Right kidney (tissue), 1 donor: ENCODE results near the gene GPATCH3.
"Not testable (repeated sequence)": the region's sequence is repeated elsewhere in the genome, so short reads cannot be mapped to it uniquely, and the experiment has no call there.

ENCODE experiments used
- DNase-seq: peaks from one replicate; pipeline ENCODE4 v3.0.0-alpha.2; 2016

The GPATCH3 gene

DNA sequence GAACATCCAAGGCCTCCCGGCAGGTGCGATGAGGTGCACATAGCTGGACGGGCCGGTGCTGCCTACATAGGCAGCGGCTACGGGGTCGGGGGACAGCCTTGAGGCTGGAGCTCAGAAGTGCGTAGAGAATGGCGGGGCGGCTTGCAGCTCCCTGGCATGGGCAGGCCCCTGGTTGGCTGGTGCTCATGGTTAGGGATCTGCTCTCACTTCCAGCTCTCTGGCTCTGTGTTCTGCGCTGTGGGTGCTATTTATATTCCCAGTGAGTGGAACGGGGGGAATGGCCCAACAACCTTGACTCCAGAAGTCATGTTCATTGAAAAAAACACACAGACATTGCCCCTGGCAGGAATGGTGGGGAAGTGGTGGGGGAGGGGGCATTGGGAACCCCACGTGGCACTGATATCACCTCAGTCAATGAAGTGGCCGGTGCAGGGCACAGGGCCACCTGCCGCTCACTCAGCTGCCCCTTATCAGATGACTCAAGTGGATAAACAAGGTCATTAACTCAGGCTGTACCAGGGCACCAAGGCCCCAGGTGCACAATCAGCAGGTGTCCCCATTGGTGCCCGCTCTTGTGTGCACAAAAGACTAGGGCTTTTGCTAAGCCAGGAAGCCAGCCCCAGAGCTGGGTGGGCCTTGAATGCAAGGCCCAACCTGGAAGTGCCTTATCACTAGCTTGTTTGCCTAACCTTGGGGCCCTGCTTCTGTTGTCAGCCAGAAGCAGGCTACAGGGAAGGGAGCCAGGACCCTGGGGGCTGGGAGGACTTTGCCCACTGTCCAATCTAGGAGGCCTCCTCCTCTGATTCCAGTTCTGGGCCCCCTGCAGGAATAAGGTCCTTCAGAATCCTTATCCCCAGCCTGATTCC, 13.7 kb upstream of the GPATCH3 start, which contains the start of gene NR0B2:
NR0B2 (minus strand) TSS at position 222 of the 866 bp plus-strand sequence; CDS start at position 187, 35 bp downstream.
- peak; percentile 31 for DNase-seq

GRCh38 chr1:26913389-26913753, 13.1 kb upstream of the GPATCH3 start:
- no peak for DNase-seq

DNA sequence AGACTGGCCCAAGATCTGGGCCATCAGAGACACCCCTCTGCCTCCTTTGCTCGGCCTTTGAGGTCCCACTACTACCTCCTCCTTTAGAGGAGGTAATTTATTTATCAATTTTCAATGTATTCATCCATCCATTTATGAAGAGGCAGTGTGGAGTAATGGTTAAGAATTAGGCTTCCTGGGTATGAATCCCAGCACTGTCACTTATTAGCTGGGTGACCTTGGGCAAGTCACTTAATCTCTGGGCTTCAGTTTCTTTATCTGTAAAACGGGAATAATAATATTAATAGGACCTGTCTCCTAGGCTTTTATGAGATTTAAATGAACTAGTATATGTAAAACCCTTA, 11.9 kb upstream of the GPATCH3 start:
- no peak for DNase-seq

DNA sequence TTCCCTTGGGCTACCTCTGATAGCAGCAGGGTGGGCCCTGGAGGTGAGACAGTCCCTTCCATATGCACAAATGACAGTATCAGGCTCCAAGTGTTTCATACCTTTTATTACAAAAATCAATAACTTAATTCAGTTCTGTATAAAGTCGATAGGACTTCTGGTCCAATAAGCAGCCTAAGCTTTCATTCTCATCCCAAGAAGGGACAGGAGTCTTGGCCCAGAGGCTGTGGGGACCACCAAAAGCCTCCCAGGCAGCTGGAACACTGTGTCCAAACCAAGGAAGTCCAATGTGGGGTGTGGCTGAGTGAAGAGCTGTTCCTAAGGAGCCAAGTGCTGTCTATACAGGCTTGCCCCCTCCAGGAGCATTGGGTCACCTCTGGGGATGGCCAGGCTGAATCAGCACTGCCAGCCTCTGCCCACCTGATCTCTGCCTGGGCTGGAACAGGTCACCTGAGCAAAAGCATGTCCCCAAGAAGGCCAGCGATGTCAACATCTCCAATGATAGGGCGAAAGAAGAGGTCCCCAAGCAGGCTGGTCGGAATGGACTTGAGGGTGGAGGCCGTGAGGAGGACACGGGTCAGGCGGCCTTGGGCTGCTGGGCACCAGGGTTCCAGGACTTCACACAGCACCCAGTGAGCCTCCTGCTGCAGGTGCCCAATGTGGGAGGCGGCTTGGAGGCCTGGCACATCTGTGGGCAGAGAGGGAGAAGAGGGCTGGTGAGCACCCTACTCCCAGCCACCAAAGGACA, 11.3 kb upstream of the GPATCH3 start:
- DNase-seq, result no peak

- no peak for DNase-seq
Measured at GRCh38 chr1:26910343-26911160, 10.3 kb upstream of the GPATCH3 start.

- DNase-seq, result no peak
Measured at GRCh38 chr1:26909951-26910342, 9.7 kb upstream of the GPATCH3 start.

GRCh38 chr1:26907071-26907917, 7.0 kb upstream of the GPATCH3 start:
- DNase-seq, result no peak

DNA sequence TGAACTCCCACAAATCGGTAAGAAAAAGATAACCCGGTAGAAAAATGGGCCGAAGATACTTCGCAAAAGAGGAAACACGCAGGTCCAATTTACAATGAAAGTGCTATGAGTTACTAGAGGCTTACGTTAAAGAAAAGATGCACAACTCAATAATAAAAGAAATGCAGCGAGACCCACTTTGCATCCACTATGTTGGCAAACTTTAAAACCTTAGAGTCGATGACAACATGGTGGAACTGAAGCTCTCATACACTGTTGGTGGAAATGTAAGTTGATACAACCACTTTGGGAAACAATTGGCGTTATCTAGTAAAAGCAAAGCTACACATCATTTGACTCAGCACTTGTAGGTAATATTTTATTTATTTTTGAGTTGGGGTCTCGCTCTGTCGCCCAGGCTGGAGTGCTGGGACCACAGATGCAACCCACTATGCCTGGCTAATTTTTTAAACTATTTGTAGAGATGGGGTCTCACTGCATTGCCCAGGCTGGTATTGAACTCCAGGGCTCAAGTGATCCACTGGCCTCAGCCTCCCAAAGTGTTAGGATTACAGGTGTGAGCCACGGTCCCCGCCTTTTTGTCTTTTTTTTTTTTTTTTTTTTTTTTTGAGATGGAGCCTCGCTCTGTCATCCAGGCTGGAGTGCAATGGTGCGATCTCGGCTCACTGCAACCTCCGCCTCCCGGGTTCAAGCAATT, 696 bp upstream of the GPATCH3 start:
- DNase-seq, result no peak

DNA sequence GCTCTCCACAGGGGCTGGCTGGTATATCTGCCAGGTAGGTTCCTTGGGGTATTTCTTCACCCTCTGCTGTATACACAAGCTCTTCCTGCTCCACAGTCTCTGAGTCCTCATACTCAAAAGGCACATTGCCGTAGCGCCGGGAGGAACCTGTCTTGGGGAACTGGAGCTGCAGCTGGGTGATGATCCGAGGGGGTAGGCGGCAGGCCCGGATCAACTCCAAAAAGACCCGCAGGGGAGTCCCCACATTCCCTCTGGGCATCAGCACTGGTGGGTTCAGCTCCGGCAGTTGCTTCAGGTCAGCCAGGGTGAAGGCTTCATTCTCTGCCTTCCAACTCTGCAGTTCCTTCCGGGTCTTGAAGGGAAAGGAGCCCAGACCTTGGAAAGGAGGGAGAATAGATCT, 2.9 kb downstream of the GPATCH3 start:
- no peak for DNase-seq

DNA sequence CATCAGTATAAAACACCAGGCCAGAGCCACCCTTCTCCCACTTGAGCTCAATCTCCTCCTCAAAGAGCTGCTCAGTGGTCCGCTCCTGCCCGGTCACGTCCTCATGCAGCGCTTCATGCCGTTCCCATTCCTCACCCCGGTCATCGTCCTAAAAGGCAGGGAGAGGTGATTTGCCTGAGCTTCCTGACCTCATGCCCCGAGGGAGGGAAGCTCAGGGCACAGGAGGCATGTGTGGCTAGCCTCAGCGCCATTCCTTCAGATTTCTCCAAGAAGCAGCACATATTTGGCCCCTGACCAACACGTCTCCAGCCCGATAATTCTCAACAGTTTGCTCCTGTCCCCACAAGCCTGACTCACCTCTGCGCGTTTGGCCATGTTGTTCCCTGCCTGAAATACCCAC, 6.0 kb downstream of the GPATCH3 start:
- no peak for DNase-seq

DNA sequence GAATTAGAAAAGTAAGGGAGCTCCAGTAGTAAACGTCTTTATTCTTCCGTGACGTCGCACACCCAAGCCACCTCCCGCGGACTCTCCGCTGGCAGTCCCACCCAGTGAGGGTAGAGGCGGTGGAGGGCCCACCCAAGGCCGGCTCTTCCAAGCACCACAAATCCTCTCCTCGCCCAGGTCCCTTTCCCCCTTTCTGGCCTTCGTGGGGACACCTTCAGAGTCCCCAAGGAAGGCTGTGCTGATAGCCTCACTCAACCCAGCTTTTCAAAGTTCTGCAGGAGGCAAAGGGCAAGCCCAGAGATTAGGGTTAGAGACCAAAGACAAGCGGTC, 9.8 kb downstream of the GPATCH3 start:
- no peak for DNase-seq

DNA sequence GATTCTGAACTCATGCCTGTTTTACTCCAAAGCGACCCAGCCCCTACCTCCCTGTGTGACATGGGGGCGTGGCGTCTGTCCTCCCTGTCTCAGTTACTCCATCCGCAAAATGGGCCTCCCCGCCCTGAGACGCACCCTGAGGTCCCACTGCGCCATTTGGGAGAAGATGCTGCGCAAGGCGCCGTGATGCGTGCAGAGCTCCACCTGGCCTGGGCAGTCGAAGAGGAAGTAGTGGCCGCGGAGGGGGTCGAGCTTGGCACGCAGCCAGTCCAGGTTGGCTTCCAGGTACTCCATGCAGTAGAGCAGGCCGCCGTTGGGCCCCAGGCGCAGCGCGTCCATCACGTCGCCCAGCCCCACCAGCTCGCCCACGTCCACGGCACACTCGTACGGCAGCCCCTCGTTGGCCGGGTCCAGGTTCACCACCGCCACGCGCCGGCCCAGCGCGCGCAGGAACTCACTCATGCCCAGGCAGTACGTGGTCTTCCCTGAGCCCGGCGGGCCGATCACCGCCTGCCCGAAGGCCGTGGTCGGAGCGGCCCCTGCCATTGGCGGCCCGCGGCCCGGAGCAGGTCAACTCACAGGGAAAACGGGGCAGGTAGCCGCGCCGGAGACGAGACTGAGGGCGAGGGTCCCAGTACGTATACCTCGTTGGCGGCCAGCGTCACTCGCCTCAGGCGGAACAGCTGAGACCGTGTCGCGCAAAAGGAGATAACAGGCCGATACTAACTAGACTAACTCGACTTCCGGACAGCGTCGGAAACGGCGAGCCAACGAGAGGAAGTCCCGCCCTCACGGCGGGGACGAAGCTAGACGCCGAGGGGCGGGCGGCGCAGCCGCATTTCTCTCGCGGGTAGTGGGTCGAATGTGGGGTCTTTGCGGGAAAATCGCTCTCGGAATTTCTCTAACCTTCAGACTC, 10.5 kb downstream of the GPATCH3 start, which contains the start of gene GPN2:
GPN2 (minus strand) TSS at position 733 of the 916 bp plus-strand sequence; CDS start at position 546, 187 bp downstream.
- peak; percentile 85 for DNase-seq

GRCh38 chr1:26888231-26888630, 12.0 kb downstream of the GPATCH3 start:
- DNase-seq, result no peak

GRCh38 chr1:26887125-26887524, 13.1 kb downstream of the GPATCH3 start:
- DNase-seq, result no peak

DNA sequence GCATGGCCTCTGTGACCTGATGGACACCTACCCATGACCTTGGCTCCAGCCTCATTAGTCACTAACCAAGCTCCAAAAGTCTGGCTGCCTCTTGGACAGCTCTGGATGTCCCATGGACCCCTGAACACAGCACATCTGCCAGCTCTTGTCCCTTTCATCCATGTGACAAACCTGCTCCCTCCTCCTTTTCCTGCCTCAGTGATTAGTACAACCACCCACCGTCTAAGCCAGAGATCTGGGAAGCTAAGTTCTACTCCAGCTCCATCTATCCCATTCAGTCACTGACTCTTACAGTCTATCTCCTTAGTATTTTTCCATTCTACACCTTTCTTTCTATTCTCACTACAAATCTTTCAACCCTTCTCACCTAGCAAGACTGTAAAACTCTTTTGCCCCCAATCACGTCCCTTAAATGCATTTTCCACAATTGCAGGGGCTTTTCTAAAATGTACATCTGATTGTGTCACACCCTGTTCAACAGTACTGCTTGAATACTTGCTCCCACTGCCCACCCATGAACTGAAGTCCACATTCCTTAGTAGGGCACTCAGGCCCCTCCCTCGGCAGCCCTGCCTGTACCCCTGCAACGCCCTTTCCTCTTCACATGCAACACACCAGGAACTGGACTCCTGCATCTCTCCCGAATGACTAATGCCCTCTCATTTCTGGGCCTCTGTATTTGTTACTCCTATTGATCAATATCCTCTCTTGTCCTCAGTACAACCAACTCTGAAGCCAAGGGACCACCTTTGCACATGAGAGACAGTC, 17.4 kb downstream of the GPATCH3 start:
- DNase-seq, result no peak

DNA sequence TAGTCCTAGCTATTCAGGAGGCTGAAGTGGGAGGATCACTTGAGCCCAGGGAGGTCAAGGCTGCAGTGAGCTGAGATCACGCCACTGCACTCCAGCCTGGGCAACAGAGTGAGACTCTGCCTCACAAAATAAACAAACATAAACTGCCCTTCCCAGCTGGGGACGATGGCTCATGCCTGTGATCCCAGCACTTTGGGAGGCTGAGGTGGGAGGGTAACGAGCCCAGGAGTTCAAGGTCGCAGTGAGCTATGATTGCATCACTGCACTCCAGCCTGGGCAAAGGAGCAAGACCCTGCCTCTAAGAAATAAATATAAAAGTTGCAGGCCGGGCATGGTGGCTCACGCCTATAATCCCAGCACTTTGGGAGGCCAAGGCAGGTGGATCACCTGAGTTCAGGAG, 18.7 kb downstream of the GPATCH3 start:
- DNase-seq, result not testable (repeated sequence)

DNA sequence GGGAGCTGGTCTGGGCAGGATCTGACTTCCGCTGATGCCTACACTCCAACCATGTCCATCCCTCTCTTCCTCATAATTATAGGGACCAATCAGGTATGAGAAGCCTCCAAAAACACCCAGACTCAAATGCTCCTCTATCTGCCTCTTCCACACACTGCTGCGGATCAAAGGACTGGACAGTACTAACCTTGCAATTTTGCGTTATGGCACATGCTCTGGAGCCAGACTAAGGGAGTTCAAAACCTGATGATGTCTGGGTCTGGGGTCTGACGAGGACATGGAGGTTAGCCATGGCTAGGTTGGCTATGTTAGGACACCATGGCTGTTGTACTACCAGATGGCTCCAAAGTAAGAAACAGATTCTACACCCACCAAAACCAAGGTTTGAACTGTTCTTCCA, 20.5 kb downstream of the GPATCH3 start:
- no peak for DNase-seq

DNA sequence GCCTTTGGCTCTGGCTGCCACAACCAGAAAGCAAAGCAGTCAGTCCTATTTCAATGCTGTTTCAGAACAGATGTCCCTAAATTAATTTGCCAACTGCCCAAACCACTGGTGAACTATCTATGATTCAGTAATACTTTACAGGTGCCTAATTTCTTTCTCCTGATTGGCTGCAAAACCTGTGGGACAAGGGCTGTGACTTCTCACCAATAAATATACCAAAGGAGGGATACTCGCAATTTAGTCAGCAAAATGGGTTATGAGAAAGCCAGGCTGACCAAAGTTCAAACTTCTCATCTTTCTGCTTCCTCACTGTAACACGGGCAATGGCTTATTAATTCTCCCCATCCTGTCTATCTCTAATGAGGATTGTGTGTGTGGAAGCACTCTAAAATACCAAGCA, 22.9 kb downstream of the GPATCH3 start:
- DNase-seq, result no peak

GRCh38 chr1:26874896-26875295, 25.4 kb downstream of the GPATCH3 start:
- no peak for DNase-seq
